ENCODE measurements around the gene KRT79.
"Not testable (repeated sequence)": the region's sequence is repeated elsewhere in the genome, so short reads cannot be mapped to it uniquely, and the experiment has no call there.

KRT79 gene

DNA sequence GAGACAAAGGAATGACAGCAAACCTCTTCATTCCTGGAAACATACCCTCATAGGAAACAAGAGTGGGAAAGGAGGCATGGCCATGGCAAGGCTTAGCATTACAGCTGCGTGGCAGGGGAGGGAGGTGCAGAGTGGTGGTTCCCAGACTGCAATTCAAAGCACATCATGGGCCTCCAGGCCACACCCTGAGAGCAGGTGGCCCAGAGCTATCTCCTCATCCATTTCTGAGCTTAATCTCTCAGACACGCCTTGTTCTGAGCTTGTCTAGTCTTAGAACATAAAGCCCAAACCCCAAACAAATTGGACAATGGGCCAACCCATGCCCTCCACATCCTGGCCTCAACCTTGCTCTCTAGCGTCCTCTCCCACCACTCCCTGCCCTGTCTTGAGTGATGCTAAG lies 32.3 kb downstream of the KRT79 start:
- no peak for DNase-seq

DNA sequence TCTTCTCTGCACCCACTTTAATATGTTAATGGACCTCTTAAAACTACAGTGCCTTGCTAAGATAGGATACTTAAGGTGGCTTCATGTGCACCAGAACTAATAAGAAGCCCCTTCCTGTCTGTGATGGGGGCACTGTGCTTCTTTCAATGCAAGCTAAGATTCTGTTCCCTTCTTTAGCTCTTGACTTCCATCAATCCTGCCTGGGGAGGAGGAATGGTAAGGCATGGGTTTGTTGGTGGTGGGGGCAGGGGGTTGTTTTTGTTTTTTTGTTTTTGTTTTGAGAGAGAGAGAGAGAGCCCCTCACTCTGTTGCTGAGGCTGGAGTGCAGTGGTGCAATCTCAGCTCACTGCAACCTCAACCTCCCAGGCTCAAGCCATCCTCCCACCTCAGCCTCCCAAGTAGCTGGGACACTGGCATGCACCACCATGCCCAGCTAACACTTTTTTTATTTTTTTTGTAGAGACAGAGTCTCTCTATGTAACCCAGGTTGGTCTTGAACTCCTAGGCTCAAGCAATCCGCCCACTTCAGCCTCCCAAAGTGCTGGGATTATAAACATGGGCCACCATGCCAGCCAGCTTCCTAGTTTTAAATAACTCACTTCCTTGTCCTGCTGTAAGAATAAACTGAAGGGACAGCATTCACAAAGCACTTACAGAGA lies 33.7 kb downstream of the KRT79 start:
- DNase-seq: no peak

DNA sequence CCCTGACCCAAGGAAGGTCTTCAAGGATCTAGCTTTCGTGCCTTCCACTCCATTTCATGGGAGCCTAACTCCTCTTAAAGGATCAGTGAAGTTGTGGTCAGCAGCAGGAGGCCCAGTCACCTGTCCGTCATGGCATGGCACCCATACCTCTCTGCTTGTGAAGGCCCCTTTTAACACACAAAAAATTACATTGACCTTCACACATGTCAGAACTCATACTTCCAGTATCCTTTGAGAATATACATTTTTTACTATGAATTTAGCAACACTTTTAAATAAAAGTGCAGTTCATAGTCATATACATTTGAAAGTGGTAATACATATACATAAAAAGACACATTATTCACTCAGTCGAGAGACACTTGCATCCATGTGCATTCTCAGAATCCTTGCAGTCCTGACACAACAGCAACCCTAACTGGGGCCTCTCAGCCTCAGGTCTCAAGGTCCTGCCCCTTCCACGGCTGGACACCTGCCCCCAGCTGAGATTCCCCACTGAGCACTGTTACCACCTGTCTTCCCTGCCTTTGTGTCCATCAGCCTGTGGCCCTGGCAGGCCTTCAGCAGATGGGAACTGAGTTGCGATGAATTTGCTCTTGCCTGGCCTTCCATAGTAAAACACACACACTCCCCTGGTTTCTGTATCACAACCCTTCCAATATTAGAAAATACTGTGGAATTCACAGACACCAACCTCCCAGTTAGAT lies 34.5 kb downstream of the KRT79 start:
- no peak for DNase-seq

DNA sequence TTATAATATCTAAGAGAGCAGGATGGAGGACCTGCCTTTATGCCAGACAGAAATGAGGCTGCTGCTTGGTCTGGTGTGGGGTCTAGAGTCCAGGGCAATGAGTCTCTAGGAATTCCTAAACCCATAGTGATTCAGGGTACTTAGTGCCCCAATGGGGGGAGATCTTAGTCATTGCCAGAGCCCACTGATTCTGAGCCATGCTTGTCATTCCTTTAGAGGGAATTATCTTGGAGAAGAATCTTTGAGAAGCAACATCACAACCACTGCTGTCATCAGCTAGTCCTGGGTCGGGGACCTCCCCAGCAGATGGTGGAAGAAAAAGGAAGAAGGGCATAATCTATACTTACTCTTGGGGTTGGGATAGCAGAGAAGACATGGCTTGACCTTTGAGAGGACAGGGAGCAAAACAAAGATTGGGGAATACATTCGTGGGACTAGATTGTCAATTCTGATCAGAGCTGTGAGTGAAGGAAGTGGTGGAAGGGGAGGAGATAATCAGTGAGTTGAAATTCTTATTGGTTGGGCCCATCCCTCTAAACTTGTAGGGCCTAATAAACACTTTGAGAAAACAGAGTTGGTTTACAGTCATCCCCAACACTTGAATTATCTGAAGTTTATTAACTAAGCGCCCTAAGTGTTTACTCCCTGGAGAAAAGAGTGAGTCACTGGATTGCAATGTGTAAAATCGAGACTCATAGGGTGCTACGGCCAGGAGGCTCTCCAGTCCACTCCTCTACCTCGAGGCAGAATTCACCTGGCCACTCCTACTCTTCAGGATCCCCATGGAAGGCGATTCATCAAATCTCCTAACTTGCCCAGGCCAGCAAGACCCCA lies 35.2 kb downstream of the KRT79 start:
- DNase-seq: no peak

DNA sequence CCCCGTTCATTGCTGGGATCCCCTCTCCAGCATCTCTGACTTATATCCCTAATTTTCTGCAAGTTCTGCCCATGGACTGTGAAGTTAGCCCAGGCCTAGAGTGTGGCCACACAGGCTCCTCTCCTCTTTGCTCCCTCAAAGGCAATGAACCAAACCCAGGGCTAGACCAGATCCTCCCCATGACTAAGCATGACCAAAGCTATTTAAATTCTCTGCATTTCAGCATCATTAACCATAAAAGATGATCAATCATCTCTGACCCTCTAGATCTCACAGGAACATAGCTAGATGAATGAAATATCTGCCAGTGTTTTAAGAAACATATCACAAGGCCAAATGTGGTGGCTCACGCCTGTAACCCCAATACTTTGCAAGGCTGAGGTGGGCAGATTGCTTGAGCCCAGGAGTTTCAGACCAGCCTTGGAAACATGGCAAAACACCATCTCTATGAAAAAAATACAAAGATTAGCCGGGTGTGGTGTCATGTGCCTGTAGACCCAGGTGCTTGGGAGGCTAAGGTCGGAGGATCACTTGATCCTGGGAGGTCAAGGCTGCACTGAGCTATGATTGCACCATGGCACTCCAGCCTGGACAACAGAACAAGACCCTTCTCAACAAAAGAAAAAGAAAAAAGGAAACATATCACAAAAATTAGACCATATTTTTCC lies 36.0 kb downstream of the KRT79 start:
- no peak for DNase-seq

DNA sequence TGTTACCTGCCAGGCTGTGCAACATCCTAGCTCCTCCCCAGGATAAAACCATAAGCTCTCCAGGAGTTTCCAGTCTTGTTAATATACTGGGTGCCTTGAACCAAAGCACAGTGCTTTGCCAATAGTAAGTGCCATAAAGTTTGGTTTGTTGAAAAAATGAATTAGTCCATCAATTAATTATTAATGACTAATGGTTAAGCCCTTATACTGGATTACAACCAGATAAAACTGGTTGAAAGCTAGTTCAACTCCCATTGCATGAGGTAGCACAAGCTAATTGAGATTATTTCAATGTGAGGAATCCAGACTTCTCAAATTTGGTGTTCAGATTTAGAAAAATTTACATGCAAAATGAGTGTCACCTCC lies 36.6 kb downstream of the KRT79 start:
- DNase-seq: no peak

DNA sequence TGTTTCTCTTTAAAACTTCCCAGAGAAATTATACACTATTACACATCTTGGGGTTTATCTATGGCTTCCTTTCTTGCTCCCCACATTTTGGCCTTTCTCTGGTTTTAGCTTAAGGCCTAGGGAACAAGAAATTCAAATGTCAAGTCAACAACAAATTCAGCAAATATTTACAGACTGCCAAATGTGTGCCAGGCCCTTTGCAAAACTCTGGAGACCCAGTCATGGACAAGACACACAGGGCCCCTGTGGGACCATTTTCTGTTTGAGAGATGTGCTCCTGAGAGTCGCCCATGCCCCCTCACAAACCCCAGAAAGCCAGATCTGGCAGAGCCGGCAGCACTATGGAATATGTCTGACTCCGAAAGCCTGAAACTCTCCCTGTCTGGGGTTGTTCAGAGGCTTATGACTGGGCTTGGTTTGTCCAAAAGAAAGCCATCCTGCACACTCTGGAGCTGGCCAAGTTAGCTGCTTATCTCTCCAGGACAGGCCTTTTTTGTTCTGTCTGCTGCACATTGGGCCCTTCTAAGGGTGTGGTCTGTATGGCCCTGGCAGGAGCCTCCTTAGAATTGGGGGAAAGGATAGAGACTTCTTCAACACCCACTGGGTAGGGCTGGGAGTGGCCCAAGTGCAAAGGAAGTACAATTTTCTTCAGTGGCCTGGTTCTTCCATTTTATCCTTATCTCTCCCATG lies 37.1 kb downstream of the KRT79 start:
- DNase-seq: no peak

DNA sequence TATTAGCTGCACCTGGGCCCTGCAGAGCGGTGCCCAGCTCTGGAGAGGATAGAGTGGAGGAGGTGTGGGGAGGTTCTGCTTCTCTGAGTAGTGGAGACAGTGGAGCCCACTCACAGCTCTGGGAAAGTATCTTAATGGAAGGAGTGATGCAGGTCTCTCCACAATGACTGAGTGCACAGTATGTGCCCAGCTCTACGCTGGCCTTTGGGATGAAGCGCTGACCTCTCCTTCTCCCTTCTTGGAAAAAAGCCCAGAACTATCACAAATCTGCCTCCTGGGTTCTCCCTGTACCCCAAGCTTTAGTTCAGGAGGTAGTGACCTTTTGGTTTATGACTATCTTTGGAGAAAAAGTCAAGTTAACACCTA lies 37.7 kb downstream of the KRT79 start:
- DNase-seq: no peak

DNA sequence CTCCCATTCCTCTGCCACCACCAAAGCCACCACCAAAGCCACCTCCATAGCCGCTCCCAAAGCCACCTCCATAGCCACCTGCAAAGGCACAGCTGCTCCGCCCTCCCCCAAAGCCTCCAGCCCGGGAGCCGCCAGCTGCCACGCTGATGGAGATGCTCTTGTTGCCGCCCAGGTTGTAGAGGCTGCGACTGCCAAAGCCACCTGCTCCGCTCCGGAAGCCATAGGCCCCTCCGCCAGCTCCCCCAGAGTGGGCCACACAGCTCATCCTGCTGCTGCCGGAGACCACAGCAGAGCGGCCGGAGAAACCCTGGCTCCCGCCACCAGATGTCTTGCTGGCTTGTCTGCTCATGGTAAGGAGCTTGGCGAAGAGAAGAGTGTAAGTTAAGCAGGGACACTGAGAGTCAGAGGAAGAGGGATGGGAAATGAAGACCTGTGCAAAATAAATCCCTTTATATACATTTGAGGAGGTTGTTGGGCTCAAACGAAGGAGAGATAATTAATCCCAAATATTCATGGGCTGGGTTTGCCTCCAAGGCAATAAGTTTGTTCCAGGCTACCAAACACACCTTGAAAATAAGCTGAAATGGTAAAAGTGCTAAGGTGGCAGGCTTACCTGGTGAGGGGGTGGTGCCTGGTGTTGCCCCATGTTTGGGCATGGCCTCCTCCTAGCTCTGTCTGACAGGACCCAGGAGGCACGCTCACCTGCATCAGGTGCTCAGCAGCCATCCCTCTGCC lies 38.2 kb downstream of the KRT79 start, which contains the start of gene KRT3:
Gene KRT3, minus strand, starts transcription at position 424 of the 735 bp plus-strand sequence. Its CDS starts 75 bp downstream, at position 349.
- no peak for DNase-seq

DNA sequence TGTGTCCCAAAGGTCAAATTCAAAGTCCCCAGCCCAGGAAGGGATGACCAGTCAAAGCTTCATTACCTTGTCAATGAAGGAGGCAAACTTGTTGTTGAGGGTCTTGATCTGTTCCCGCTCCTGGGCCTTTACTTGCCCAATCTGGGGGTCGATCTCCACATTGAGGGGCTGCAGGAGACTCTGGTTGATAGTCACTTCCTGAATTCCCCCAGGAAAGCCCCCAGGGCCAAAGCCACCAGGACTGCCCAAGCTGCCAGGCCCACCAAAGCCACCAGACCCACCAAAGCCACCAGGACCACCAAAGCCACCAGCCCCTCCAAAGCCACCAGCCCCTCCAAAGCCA lies 38.8 kb downstream of the KRT79 start:
- not testable (repeated sequence) for DNase-seq

DNA sequence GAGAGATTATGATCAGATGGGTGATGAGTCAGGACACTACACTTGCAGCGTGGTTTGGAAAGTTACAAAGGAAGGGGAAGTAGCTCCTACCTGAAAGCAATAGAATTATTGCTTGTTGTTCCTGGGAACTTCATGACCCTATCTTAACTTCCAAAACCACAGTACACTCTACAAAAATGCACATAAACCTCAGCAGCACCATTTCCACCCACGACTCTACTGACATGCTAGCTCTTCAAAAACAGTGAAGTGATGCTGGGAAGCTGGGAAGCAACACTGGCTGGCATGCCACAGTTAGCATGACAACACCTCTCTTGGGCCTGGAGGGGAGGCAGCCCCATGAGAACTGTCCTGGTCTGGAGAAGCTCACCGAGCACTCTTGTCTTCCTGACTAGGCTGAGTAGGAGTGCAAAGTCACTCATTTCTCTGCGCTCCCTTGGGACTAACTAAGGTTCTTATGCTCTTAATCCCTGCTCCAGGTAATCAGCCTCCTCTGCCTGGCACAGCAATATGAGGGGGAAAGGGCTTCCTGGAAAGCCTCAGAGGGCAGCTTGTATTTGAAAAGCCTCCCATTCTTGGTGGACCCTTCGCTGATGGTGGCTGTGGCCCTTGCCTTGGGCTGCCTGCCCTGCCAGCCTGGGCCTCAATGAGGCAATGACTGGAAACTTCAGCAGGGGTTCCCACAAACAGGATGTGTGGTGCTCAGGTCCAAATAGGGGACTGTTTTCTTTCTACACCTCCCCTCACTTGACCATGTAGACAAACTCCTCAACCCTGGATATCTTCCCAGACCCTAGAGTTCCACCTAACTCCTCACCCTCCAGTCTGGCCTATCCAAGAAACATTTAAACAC lies 39.4 kb downstream of the KRT79 start:
- DNase-seq: no peak

DNA sequence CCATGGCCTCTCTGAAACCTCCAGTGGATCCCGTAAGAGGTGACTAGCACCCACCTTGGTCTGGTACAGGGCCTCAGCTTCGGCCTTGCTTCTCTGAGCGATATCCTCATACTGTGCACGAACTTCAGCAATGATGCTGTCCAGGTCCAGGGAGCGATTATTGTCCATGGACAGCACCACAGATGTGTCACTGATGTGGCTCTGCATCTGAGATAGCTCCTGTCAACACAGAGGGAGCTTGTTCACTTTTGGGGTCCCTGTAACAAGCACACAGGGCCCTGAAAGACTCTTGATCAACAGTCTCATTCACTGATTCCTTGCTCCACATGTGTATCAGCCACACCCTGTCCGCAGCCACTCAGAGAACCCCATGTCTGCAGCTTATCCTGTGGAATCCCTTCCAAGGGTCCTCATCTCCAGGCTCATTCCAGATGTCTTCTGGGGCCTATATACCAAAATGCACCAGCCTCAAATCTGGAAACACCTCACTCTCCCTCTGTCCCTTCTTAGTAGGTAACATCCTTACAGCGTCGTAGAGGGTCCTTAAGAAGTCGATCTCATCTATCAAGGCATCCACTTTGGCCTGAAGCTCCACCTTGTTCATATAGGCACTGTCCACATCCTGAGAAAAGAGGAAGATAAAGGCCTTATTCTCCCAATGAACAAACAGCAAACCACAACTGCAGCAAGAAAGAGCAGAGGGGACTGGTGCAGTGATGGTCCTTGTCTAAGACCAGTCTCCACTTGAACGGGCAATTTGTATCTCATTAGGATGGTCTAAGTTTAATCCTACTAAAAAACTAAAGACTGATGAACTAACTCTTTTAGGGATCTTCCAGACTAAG lies 41.7 kb downstream of the KRT79 start:
- DNase-seq: no peak

DNA sequence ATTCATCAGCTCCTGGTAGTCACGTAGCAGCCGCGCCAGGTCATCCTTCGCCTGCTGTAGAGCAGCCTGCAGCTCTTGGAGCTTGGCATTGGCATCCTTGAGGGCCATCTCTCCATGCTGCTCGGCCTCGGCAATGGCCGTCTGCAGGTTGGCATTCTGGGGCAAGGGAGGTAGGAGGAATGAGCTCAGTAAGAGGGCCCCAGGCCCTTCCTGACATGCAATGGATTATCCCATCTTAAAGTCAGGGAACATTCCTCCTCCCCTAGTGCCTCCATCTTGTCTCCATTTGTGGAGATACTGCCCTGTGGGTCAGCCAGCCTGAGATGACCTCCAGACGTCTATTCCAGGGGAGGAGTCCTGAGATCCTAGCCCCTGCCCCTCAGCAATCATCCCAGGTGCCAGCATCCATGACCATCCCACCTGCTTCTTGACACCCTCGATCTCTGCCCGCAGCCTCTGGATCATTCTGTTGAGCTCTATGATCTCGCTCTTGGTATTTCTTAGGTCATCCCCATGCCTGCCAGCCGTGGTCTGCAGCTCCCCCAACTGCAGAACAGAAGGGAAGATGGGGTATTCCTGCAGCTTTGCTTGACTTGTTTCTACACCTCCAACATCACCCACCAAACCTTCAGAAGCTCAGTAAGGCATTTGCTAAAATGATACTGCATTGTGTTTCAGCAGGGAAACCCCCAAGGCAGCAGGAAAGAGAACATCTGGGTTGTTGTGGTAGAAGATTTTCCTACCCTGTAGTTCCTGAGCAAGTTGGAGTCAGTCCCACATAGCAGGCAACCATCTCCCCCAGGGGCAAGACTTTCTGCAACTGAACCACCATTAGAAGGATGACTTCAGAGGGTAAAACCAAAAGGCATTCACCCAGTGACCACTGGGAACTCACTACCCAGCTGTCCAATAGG lies 42.6 kb downstream of the KRT79 start:
- DNase-seq: no peak

DNA sequence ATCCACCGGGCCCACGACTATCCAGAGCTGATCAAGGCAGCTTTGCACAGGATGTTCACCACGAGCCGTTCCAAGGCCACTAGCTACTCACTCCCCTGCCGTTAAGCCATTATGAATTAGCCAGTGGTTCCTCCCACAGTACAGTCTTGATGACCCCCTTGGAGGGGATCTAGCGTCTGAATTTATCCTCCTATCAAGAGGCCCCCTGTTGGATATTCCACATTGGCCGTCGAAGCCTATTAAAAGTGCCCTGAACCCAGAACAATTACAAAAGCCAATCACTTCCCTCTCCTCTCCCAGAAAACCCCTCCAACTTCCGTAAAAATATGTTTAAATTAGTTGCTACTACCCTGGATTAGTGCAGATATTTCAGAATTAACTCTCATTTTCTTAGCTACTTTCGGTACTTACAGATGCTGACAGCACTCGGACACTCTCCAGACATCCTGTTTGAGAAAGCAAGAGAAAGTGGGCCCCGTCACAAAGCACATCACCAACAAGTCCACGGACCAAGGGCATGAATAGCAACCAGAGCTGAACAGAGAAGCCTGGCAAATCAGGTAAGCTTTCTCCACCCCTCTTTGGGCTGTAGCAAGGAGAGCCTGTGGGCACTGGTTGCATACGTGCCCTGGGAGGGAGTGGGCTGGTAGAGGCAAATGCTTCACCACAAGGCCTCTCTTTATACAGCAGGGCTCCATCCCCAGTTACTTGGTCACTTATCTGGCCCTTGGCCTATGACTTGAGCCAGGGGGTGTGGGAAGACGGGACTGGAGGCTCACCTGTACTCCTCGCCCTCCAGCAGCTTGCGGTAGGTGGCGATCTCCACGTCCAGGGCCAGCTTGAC lies 43.5 kb downstream of the KRT79 start:
- no peak for DNase-seq

DNA sequence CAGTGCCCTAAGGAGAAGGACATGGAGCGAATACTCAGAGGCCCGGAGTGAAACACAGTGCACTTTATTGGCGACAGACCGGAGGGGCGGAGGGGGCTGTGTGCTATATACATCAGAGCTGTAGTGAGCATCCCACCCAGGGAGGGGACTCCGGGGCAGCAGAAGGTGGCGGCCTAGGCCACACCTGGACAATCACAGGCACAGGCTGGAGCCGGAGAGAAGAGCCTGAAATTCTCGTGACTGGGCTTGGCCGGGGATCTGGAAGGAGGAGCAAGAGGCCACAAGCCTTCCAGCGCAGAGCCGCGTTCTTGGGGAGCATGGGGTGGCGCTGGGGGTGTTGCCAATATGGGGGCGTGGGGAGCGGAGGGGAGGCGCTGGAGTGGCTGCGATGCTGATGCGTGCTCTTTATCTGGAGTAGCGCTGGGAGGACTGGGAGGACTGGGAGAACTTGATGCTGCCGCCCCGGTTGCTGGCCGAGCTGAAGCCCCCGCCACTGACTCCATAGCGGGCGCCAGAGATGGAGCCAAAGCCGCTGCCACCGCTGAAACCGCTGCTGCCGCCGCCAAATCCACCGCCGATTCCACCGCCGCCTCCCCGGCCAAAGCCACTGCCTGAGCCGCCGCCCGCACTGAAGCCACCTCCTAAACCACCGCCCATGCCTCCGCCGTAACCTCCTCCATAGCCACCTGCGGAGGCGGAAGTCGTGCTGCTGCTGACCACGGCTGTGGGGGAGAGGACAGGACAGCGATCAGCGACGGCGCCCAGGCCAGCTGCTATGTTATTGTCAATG lies 44.3 kb downstream of the KRT79 start:
- DNase-seq: no peak

DNA sequence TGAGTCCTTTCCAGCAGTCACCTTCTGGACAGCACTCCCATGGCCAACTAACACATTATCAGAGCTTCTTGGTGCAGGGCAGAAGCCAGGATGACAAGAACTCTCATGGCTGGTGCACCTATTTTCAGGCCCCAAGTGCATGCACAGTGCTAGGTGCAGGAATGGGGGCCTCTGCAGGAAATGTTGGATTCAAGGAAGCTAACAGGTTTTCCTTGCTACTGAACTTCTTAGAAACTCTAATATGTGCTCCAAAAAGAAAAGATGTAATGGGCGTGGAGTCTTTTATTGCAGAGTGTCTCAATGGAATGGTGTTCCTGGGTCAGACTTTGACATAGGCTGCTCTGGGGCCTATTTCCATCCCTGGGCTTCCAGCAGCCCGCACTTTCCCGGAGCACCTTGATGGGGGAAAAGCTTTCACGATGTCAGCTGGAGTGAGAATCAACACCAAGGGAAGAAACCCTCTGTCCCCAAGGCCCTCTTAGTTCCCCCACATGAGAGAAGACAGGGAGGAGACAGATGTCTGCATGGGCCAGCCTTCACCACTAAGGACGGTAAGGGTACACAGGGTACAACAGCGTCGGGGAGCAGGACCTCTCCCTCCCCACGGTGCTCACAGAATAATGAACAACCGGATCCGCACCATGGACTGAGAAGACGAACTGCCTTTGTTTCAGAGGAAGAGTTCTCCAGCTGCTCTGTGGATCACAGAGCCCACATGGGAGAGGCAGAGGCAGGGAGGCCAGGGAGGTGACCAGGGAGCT lies 45.1 kb downstream of the KRT79 start:
- no peak for DNase-seq
